H9 (cell line): ENCODE results near the gene GPR35. TPM values are rescaled to one million over a fixed set of nuclear protein-coding genes. Genes with fewer than 3 reads are reported as not detected.

Experiments
- DNase-seq: peaks from one replicate; pipeline ENCODE4 v3.0.0-alpha.2; 2017
- H2AFZ ChIP-seq: one replicate; pipeline ENCODE4 v1.6.1; 2013; ENCODE audit warnings: mild to moderate bottlenecking, low read length, control low read depth, moderate library complexity
- H2AK5ac ChIP-seq: 2 replicates; pipeline ENCODE4 v1.6.1; 2013; ENCODE audit warnings: low read length, control low read depth, mixed read lengths; ENCODE audit not compliant: insufficient read length
- H2BK120ac ChIP-seq: one replicate; pipeline ENCODE4 v1.6.1; 2013; ENCODE audit warnings: low read depth, mild to moderate bottlenecking, low read length, control low read depth, inconsistent platforms; ENCODE audit not compliant: poor library complexity, severe bottlenecking
- H2BK12ac ChIP-seq: 2 replicates; pipeline ENCODE4 v1.6.1; 2013; ENCODE audit warnings: low read length, control low read depth, mixed read lengths, low read depth; ENCODE audit not compliant: insufficient read length
- H2BK15ac ChIP-seq: 2 replicates; pipeline ENCODE4 v1.6.1; 2013; ENCODE audit warnings: low read depth, low read length, control low read depth
- H2BK20ac ChIP-seq: one replicate; pipeline ENCODE4 v1.6.1; 2013; ENCODE audit warnings: low read depth, mild to moderate bottlenecking, low read length, control low read depth, inconsistent platforms; ENCODE audit not compliant: poor library complexity, severe bottlenecking
- H2BK5ac ChIP-seq: 2 replicates; pipeline ENCODE4 v1.6.1; 2013; ENCODE audit warnings: low read length, control low read depth, mixed read lengths; ENCODE audit not compliant: insufficient read length
- H3K14ac ChIP-seq: 2 replicates; pipeline ENCODE4 v1.6.1; 2013; ENCODE audit warnings: low read length, control low read depth; ENCODE audit not compliant: insufficient read depth
- H3K18ac ChIP-seq: 2 replicates; pipeline ENCODE4 v1.6.1; 2013; ENCODE audit warnings: low read depth, mild to moderate bottlenecking, mixed read lengths, low read length, control low read depth; ENCODE audit not compliant: insufficient read length
- H3K23ac ChIP-seq: 2 replicates; pipeline ENCODE4 v1.6.1; 2013; ENCODE audit warnings: low read length, control low read depth, mixed read lengths, low read depth; ENCODE audit not compliant: insufficient read length
- H3K23me2 ChIP-seq: 2 replicates; pipeline ENCODE4 v1.6.1; 2013; ENCODE audit warnings: low read depth, mild to moderate bottlenecking, mixed read lengths, low read length, control low read depth; ENCODE audit not compliant: insufficient read length, poor library complexity, severe bottlenecking
- H3K27ac ChIP-seq: 2 replicates; pipeline ENCODE4 v1.5.1; 2013; ENCODE audit warnings: low read length, control low read depth, mixed read lengths, low read depth; ENCODE audit not compliant: insufficient read length
- H3K27me3 ChIP-seq: 2 replicates; pipeline ENCODE4 v1.6.1; 2013; ENCODE audit warnings: low read length, control low read depth, inconsistent platforms; ENCODE audit not compliant: insufficient read depth
- H3K4ac ChIP-seq: 2 replicates; pipeline ENCODE4 v1.6.1; 2013; ENCODE audit warnings: low read depth, mild to moderate bottlenecking, control low read depth, inconsistent platforms, low read length, moderate library complexity
- H3K4me1 ChIP-seq: 2 replicates; pipeline ENCODE4 v1.6.1; 2013; ENCODE audit warnings: low read length, control low read depth, inconsistent platforms; ENCODE audit not compliant: insufficient read depth
- H3K4me2 ChIP-seq: 2 replicates; pipeline ENCODE4 v1.6.1; 2013; ENCODE audit warnings: low read length, control low read depth, mixed read lengths; ENCODE audit not compliant: insufficient read length, insufficient read depth
- H3K56ac ChIP-seq: 2 replicates; pipeline ENCODE4 v1.6.1; 2013; ENCODE audit warnings: low read depth, mild to moderate bottlenecking, mixed read lengths, low read length, control low read depth; ENCODE audit not compliant: insufficient read length
- H3K79me1 ChIP-seq: 2 replicates; pipeline ENCODE4 v1.6.1; 2013; ENCODE audit warnings: low read depth, mild to moderate bottlenecking, moderate library complexity, low read length, control low read depth, inconsistent platforms; ENCODE audit not compliant: insufficient read depth, poor library complexity, severe bottlenecking
- H3K79me2 ChIP-seq: 2 replicates; pipeline ENCODE4 v1.6.1; 2013; ENCODE audit warnings: low read length, control low read depth, inconsistent platforms; ENCODE audit not compliant: insufficient read depth
- H3K9ac ChIP-seq: 2 replicates; pipeline ENCODE4 v1.6.1; 2013; ENCODE audit warnings: low read length, control low read depth, mixed read lengths; ENCODE audit not compliant: insufficient read length; ENCODE audit errors: extremely low read depth
- H3K9me3 ChIP-seq: one replicate; pipeline ENCODE4 v1.6.1; 2013; ENCODE audit warnings: low read depth, low read length, inconsistent platforms; ENCODE audit not compliant: control insufficient read depth
- H3T11ph ChIP-seq: one replicate; pipeline ENCODE4 v1.6.1; 2013; ENCODE audit warnings: mild to moderate bottlenecking, low read length, control low read depth, inconsistent platforms
- H4K20me1 ChIP-seq: one replicate; pipeline ENCODE4 v1.6.1; 2013; ENCODE audit not compliant: control insufficient read depth, insufficient read length, insufficient read depth
- H4K5ac ChIP-seq: 2 replicates; pipeline ENCODE4 v1.6.1; 2013; ENCODE audit warnings: low read depth, mild to moderate bottlenecking, mixed read lengths, low read length, control low read depth; ENCODE audit not compliant: insufficient read length
- H4K8ac ChIP-seq: replicated peaks from 2 replicates; pipeline ENCODE4 v1.6.1; 2013; ENCODE audit warnings: low read length, control low read depth, mixed read lengths, low read depth; ENCODE audit not compliant: insufficient read length
- H4K91ac ChIP-seq: 2 replicates; pipeline ENCODE4 v1.6.1; 2013; ENCODE audit warnings: low read depth, mild to moderate bottlenecking, moderate library complexity, mixed read lengths, low read length, control low read depth; ENCODE audit not compliant: insufficient read length
- H3K27ac Mint-ChIP-seq, 3 experiments: 2 replicates in 2 of 3; 3 replicates in 1 of 3; pipeline ENCODE4 v1.8.0; 2020 to 2021; ENCODE audit warnings: mixed read lengths in 3 of 3, mild to moderate bottlenecking in 1 of 3, moderate library complexity in 1 of 3
- H3K27me3 Mint-ChIP-seq: 2 replicates; pipeline ENCODE4 v1.8.0; 2021; ENCODE audit warnings: low read depth, mild to moderate bottlenecking, moderate library complexity, mixed read lengths
- H3K36me3 Mint-ChIP-seq, 3 experiments: 2 replicates in 2 of 3; 3 replicates in 1 of 3; pipeline ENCODE4 v1.8.0; 2020 to 2021; ENCODE audit warnings: low read depth in 3 of 3, mixed read lengths in 3 of 3; ENCODE audit not compliant: insufficient read depth in 1 of 3
- H3K4me1 Mint-ChIP-seq, 2 experiments: 2 replicates each; pipeline ENCODE4 v1.8.0; 2020; ENCODE audit warnings: mixed read lengths in 2 of 2
- H3K4me3 Mint-ChIP-seq, 2 experiments: 2 replicates in 1 of 2; 3 replicates in 1 of 2; pipeline ENCODE4 v1.8.0; 2020 to 2021; ENCODE audit warnings: mild to moderate bottlenecking in 2 of 2, mixed read lengths in 2 of 2, moderate library complexity in 1 of 2
- H3K9me3 Mint-ChIP-seq, 2 experiments: 2 replicates in 1 of 2; 3 replicates in 1 of 2; pipeline ENCODE4 v1.8.0; 2020; ENCODE audit warnings: mild to moderate bottlenecking in 2 of 2, mixed read lengths in 2 of 2, moderate library complexity in 1 of 2
- CTCF ChIP-seq: fragments of 200-600 bp; sonication (generic); conservative IDR thresholded peaks from 3 replicates; pipeline ENCODE4 v1.8.0; 2021; ENCODE audit warnings: antibody characterized with exemption, mild to moderate bottlenecking
- WGBS: extraction: QIAGEN DNeasy Blood & Tissue Kit; methylation state at CpG from one replicate; pipeline ENCODE4 v1.1.7; 2013; ENCODE audit warnings: missing lambda C conversion rate, low lambda C conversion rate, mixed read lengths; ENCODE audit not compliant: insufficient read length; ENCODE audit errors: extremely low coverage; 5-methylcytosine and 5-hydroxymethylcytosine counted together
- total RNA-seq: library from RNA; stranded (reverse); gene quantifications from 2 replicates; pipeline ENCODE4 v1.2.1, GENCODE V29; 2021

The GPR35 gene
- total RNA-seq, 1 experiment from 2014 or later = 1.4 TPM

DNA sequence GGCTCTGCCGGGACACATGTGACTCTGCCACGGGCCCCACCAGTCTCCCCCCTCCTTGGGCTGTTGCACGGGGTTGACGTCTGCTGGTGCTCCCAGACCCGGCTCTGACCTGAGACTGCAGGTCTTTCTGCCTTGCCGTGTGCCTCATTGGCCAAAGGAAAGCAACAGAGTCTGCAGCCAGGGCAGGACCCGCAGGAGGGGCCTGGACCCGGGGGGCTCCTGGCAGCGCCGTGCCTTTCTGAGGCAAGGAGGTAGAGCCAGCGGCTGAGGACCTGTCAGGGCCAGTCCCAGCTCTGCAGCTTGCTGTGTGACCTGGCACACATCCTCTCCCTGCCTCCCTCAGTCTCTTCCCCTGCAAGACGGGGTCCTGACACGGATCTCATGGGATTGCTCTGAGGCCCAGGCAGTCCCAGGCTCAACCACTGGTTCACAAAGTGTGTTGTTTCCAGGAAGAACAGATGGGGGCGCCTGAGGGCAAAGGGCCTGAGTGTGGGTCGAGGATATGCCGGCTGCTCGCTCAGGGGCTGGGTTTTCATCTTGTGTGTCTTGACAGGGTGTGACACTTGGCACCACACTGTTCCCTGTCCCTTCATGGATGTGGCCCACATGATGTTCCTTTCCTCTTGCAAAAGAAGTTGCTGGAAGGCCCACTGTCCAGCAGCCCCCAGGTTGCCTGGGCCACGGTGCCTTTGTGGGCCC lies 29.8 kb upstream of the GPR35 start:
- no peak overlapping the region for H2AK5ac ChIP-seq
- no peak overlapping the region for H4K5ac ChIP-seq
- H4K20me1 ChIP-seq = no peaks in the 10 kb centered on the region
- H3K4ac ChIP-seq = no peak overlapping the region
- Mint-ChIP-seq H3K4me1 (no peaks in the 10 kb centered on the region), H3K4me3 (no peak overlapping the region), H3K36me3 (peaks cover 7 to 24% (median 19%) of the 10 kb centered on the region in 3 experiments; a peak in 6 of 7 replicates), H3K27me3 (no peaks in the 10 kb centered on the region), H3K9me3 (no peaks in the 10 kb centered on the region), H3K27ac (no peak overlapping the region; a peak in 2 of 7 replicates)
- no peaks in the 10 kb centered on the region for H3K79me2 ChIP-seq
- peak; percentile 69 for TF ChIP-seq CTCF
- H3K27me3 ChIP-seq = no peaks in the 10 kb centered on the region
- no peaks in the 10 kb centered on the region for H3K9me3 ChIP-seq
- H2BK12ac ChIP-seq = no peak overlapping the region
- no peak overlapping the region for H3K18ac ChIP-seq
- no CpG with 5 or more reads among the region's 18 CpGs for WGBS
- H3K79me1 ChIP-seq = no peaks in the 10 kb centered on the region
- H2BK20ac ChIP-seq = no peak overlapping the region
- no peak overlapping the region for H3K4me2 ChIP-seq
- no peak overlapping the region for H4K8ac ChIP-seq
- no peaks in the 10 kb centered on the region for H3K23me2 ChIP-seq
- H2BK15ac ChIP-seq = no peak overlapping the region
- no peak overlapping the region for H3T11ph ChIP-seq
- H3K23ac ChIP-seq = no peak overlapping the region
- no peak overlapping the region for H3K9ac ChIP-seq
- no peak overlapping the region for H3K14ac ChIP-seq
- H2AFZ ChIP-seq = no peak overlapping the region
- H3K27ac ChIP-seq = no peak overlapping the region
- no peak overlapping the region for H2BK5ac ChIP-seq
- H2BK120ac ChIP-seq = no peak overlapping the region
- no peak overlapping the region for H3K56ac ChIP-seq
- no peak overlapping the region for H4K91ac ChIP-seq
- peak; percentile 79 for DNase-seq
- no peaks in the 10 kb centered on the region for H3K4me1 ChIP-seq
